SK-N-SH (cell line): ENCODE data around the gene PMEPA1.

Experiments used
- CTCF ChIP-seq: fragments of 200-600 bp; sonication (generic); IDR thresholded peaks from 2 replicates; pipeline ENCODE4 v1.6.1; 2017; ENCODE audit warnings: antibody characterized with exemption, mild to moderate bottlenecking, moderate library complexity
- POLR2AphosphoS5 ChIP-seq: IDR thresholded peaks from 2 replicates; pipeline ENCODE4 v1.6.1; 2012; ENCODE audit warnings: low read depth, low read length

GRCh38 chr20:57652606-57653545, 56.9 kb downstream of the PMEPA1 start:
- TF ChIP-seq POLR2AphosphoS5, result no peak
- no peak for TF ChIP-seq CTCF
